Sigmoid colon (tissue), 3 donors: ENCODE measurements around the gene GNPDA2.

ENCODE experiments used
- POLR2A ChIP-seq, 2 donors: fragments of 450-650 bp; IDR thresholded peaks; one replicate each; pipeline ENCODE4 v1.6.1; 2016; ENCODE audit warnings: antibody characterized with exemption in 2 of 2, mild to moderate bottlenecking in 2 of 2, moderate library complexity in 2 of 2
- TF ChIP-seq, protein P1 (sequence below), 4 experiments: fragments of 450-650 bp in 3 of 4; fragments of 200-600 bp in 1 of 4; IDR thresholded peaks; one replicate each; pipeline ENCODE4 v1.5.1; 2016 to 2019; ENCODE audit warnings: antibody characterized with exemption in 4 of 4, mild to moderate bottlenecking in 3 of 4, moderate library complexity in 2 of 4

DNA sequence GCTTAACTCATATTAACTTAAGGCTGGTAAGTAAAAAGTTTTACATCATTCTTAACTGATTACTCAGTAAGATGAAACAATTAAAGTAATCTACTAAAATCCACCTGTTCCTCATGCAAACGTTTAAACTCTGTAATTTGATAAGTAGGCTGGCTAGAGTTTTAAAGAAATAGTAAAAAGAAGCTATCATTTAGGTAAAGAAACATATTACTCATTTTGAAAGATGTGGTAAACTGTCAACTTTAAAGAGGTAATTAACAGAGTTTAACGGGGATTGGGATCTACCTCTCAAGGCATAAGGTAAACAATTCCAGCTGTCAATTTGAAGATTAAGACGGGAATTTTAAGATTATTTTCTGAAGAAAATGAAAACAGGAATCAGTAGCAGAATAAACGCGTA is 9.8 kb downstream of the GNPDA2 start:
- TF ChIP-seq, protein P1, sequence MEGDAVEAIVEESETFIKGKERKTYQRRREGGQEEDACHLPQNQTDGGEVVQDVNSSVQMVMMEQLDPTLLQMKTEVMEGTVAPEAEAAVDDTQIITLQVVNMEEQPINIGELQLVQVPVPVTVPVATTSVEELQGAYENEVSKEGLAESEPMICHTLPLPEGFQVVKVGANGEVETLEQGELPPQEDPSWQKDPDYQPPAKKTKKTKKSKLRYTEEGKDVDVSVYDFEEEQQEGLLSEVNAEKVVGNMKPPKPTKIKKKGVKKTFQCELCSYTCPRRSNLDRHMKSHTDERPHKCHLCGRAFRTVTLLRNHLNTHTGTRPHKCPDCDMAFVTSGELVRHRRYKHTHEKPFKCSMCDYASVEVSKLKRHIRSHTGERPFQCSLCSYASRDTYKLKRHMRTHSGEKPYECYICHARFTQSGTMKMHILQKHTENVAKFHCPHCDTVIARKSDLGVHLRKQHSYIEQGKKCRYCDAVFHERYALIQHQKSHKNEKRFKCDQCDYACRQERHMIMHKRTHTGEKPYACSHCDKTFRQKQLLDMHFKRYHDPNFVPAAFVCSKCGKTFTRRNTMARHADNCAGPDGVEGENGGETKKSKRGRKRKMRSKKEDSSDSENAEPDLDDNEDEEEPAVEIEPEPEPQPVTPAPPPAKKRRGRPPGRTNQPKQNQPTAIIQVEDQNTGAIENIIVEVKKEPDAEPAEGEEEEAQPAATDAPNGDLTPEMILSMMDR (IDR thresholded peaks at IDR 0.05): no peak
- TF ChIP-seq POLR2A (IDR thresholded peaks at IDR 0.05): no peak
